KOPT-K1 (cell line): ENCODE data around the gene PSME2.

ENCODE experiments used
- H3K27ac ChIP-seq: fragments of 200-600 bp; sonication (generic); 2 replicates; pipeline ENCODE4 v1.5.1; 2016; ENCODE audit warnings: antibody characterized with exemption, mild to moderate bottlenecking, low read depth, low read length; ENCODE audit not compliant: poor library complexity, severe bottlenecking
- H3K36me3 ChIP-seq: fragments of 200-600 bp; sonication (generic); 2 replicates; pipeline ENCODE4 v1.5.1; 2017; ENCODE audit warnings: antibody characterized with exemption, mild to moderate bottlenecking, low read length, moderate library complexity; ENCODE audit not compliant: insufficient read depth
- H3K9me3 ChIP-seq: fragments of 200-600 bp; sonication (generic); 2 replicates; pipeline ENCODE4 v1.5.1; 2017; ENCODE audit warnings: antibody characterized with exemption, low read length, mild to moderate bottlenecking; ENCODE audit not compliant: insufficient read depth, poor library complexity, severe bottlenecking

PSME2 gene

DNA sequence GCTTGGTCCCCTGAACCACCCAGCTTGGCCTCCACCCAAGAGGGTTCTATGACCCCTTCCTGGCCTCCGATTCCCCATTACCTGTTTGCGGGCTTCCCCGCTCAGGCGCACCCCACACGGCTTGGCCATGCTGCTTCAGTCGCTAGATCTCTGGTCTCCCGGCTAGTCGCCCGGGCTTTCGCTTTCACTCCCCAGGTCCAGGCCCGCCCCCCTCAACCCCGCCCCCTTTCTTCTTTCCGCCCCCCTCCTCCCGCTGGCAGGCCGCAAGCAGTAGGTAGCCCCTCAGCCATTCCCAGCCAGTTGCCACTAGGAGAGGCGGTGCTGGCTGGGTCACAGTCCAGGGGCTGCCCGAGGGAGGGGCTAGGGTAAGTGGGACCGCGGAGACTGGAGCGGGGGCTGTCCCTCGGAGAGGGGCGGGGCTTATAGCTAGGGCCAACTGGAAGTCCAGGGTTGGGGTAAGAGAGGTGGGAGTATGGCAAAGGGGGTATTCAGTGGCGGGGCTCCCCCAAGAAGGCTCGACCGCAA is at the start of gene PSME2:
TSS of gene PSME2 (minus strand) at position 158 of the 525 bp plus-strand sequence. CDS start at position 129, 29 bp downstream.
- H3K9me3 ChIP-seq: no peaks in the 10 kb centered on the region
- H3K36me3 ChIP-seq: peaks cover 59% of the 10 kb centered on the region
- peak within 1 kb of the TSS; percentile 96 for H3K27ac ChIP-seq

- no peaks in the 10 kb centered on the region for H3K9me3 ChIP-seq
- peak within 1 kb of the TSS; percentile 98 for H3K27ac ChIP-seq
- H3K36me3 ChIP-seq: peaks cover 44% of the 10 kb centered on the region
These were observed 49.0 kb upstream of the PSME2 start, which contains the start of gene TM9SF1 for GRCh38 chr14:24195186-24196070. TM9SF1 (minus strand) TSS chr14:24195441; CDS start chr14:24195019, 422 bp downstream.

DNA sequence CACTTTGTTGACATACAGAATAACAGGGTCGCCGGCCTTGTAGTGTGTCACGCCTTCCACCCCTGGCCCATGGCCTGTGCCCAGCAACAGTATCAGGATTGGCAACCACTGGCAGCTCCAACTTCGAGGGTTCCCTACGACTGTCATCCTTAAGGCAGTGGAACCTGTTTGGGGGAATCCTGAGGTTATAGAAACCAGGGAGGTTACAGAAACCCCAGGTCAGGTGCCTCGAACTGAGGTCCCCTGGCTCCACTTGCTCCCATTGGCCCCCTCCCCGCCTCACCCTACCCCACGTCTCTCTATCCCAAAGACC is 48.4 kb upstream of the PSME2 start:
- H3K27ac ChIP-seq: peak overlapping the region; percentile 98
- H3K9me3 ChIP-seq: no peaks in the 10 kb centered on the region
- H3K36me3 ChIP-seq: peaks cover 47% of the 10 kb centered on the region

GRCh38 chr14:24194186-24194872 is 47.9 kb upstream of the PSME2 start:
- no peaks in the 10 kb centered on the region for H3K9me3 ChIP-seq
- peak overlapping the region; percentile 98 for H3K27ac ChIP-seq
- peaks cover 47% of the 10 kb centered on the region for H3K36me3 ChIP-seq

DNA sequence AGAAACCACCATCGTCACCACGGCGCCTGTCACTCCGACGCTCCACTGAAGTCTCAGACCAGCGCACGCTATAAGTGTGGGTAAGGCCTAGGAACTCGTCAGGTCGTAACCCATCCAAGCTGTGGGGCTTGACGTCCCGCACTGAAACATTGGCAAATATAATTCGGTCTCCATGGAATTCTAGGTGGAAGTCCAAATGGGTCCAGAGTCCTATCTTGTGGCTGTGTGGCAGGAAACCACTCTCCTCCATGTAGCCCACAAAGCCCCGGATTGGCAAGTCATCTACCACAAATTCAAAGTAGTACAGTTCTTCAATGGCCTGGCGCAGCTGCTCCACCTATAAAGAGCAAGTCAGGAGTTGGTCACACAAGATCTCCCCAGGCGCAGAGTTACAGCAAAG is 46.5 kb upstream of the PSME2 start:
- Histone ChIP-seq H3K27ac (no peak overlapping the region), H3K9me3 (no peaks in the 10 kb centered on the region), H3K36me3 (peaks cover 40% of the 10 kb centered on the region)

DNA sequence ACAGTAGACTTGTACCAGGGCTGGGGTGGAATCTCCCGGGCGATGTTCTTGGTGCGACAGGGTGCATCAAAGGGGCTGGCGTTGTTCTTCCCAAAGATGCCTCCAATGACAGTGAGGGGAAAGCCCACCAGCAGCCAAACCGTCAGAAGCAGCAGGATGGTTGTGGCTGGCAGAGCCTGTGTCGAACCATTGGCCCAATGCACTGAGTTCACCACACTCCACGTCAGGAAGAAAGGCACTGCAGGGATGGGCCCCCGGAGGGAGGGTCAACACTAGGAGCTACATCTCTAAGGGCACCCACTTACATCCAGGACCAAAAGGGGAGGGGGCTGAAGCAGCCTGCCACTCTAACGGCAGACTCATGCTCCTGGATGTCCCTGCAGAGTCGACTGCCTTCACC is 44.0 kb upstream of the PSME2 start:
- Histone ChIP-seq H3K36me3 (peaks cover 57% of the 10 kb centered on the region), H3K27ac (no peak overlapping the region), H3K9me3 (no peaks in the 10 kb centered on the region)

DNA sequence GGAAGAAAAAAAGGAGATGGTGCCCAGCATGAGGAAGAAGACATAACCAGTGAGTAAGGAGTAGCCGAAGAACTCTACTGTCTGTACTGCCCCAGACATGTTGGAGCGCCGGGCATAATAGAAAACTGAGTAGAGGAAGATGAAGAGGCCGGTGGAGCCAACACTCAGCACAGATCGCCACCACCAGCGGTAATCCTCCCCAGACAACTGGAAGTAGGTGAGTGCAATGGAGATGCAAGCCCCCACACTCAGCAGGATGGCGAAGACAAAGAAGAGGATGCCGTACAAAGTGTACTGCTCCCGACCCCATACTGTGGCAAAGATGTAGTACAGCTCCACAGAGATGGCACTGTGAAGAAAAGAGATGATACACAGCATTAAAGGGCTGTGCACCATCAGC is 43.0 kb upstream of the PSME2 start:
- H3K27ac ChIP-seq: peak overlapping the region; percentile 66
- H3K36me3 ChIP-seq: peaks cover 67% of the 10 kb centered on the region
- H3K9me3 ChIP-seq: no peaks in the 10 kb centered on the region

DNA sequence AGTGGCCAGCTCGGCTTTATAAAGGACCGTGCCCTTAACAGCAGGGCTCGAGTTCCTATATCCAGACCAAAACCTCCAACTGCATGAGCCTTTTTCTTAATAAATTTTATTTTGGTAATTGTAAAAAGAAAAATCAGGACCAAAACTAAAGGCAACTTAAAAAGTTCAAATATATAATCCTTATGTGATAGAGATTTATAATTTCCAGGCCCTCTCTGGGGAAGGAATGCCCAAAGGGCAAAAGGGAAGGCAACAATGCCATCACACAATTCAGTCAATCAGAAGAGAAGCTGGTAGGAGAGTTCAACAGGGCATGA is 42.6 kb upstream of the PSME2 start:
- Histone ChIP-seq H3K27ac (peak overlapping the region; percentile 66), H3K36me3 (peaks cover 68% of the 10 kb centered on the region), H3K9me3 (no peaks in the 10 kb centered on the region)

GRCh38 chr14:24188251-24189058 is 42.0 kb upstream of the PSME2 start, which contains the start of gene IPO4:
IPO4 (minus strand) TSS chr14:24188816; CDS start chr14:24188787, 29 bp downstream.
- Histone ChIP-seq H3K36me3 (peaks cover 71% of the 10 kb centered on the region), H3K27ac (peak within 1 kb of the TSS; percentile 66), H3K9me3 (no peaks in the 10 kb centered on the region)

DNA sequence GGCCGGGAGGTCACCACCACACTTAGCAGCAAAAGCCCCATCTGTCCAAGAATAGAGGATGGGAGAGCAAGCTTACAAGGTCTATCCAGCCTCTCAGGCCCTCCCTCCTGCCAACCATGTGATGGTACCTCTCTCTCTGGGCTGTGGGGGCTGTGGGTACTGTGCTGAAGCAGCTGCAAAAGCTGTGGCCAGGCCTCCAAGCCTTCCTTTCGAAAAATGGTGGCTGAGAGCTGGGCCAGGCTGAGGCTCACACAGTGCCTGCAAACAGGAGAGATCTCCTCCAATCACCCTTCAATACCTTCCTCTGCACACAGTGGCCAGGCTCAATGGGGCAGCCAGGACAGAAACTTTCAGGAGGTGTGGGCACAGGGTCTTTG is 41.1 kb upstream of the PSME2 start:
- Histone ChIP-seq H3K9me3 (no peaks in the 10 kb centered on the region), H3K36me3 (peaks cover 72% of the 10 kb centered on the region), H3K27ac (peak overlapping the region; percentile 66)

- H3K36me3 ChIP-seq: peaks cover 72% of the 10 kb centered on the region
These were observed 40.6 kb upstream of the PSME2 start for GRCh38 chr14:24186831-24187538.

DNA sequence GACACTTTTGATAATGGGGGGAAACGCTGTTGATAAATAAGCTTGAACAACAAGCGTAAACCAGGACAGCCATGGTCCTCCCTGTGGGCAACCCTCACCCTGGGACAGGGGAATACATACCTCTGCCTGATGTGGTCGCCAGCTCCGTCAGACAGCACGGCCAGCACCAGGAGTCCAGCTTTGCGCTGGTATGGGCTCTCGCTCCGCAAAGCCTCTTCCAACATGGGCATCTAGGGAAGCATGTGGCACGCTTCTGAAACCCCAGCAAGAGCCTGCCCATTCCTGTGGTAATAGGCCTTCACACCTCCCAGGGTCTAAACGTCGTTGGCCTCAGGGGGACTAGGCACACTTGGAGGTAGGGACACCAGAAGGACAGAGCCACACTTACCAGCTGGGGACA is 39.3 kb upstream of the PSME2 start:
- peaks cover 74% of the 10 kb centered on the region for H3K36me3 ChIP-seq
- no peaks in the 10 kb centered on the region for H3K9me3 ChIP-seq
- no peak overlapping the region for H3K27ac ChIP-seq

More at GRCh38 chr14:24186831-24187538, 40.6 kb upstream of the PSME2 start:
- Histone ChIP-seq H3K9me3 (no peaks in the 10 kb centered on the region), H3K27ac (peak overlapping the region; percentile 66)

DNA sequence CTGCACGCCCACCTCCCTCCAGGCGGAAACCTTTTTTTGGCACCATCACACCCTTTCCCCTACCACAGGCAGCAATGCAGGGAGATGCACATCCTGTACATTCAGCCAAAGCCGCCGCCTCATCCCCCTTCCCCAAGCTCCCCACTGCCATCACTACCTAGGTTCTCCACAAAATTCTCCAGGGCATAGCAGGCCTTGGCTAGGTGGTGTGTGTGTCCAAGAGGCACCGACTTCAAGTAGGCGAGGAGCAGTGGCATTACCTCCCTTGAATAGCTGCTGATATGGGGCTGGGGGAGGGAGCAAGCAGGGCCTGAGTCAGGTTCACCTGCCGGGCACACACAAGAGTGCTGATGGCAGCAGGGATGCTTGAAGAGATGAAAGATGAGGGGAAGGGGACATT is 38.6 kb upstream of the PSME2 start:
- H3K9me3 ChIP-seq: no peaks in the 10 kb centered on the region
- peaks cover 75% of the 10 kb centered on the region for H3K36me3 ChIP-seq
- no peak overlapping the region for H3K27ac ChIP-seq
